ENCODE measurements around the gene SUN1.

SUN1 gene

GRCh38 chr7:834277-834676 is 2.0 kb downstream of the SUN1 start:
- no peak for TF ChIP-seq CTCF (IDR thresholded peaks at IDR 0.05)

- TF ChIP-seq CTCF (IDR thresholded peaks at IDR 0.05) = no peak
Measured at GRCh38 chr7:835021-835420, 2.7 kb downstream of the SUN1 start.

GRCh38 chr7:835485-836401 is 3.5 kb downstream of the SUN1 start:
- TF ChIP-seq CTCF (IDR thresholded peaks at IDR 0.05) = no peak

GRCh38 chr7:836429-836828 is 4.2 kb downstream of the SUN1 start:
- peak; percentile 52 for TF ChIP-seq CTCF (IDR thresholded peaks at IDR 0.05)

GRCh38 chr7:837001-837400 is 4.7 kb downstream of the SUN1 start:
- no peak for TF ChIP-seq CTCF (IDR thresholded peaks at IDR 0.05)

GRCh38 chr7:840001-840600 is 7.8 kb downstream of the SUN1 start:
- no peak for TF ChIP-seq CTCF (IDR thresholded peaks at IDR 0.05)

- TF ChIP-seq CTCF (IDR thresholded peaks at IDR 0.05) = no peak
Measured at GRCh38 chr7:841943-842342, 9.7 kb downstream of the SUN1 start.

Data from LNCAP (cell line).